K562 (cell line): Measurements from ENCODE around the gene ZNF135. TPM values are rescaled to one million over a fixed set of nuclear protein-coding genes. Genes with fewer than 3 reads are reported as not detected.
A peak's percentile ranks its signal among the peaks of the same experiment; 100 is the strongest.

Source experiments
- ATAC-seq: fragments of 200-7000 bp; cut with Tn5 transposase; 3 replicates; pipeline ENCODE4 v1.9.1; 2020; ENCODE audit warnings: moderate library complexity
- BruUV-seq: library from RNA; stranded (reverse); fragments of 400-500 nt; replicated peaks from 2 replicates; lab custom pipeline; 2021; lab: Mats Ljungman, UMichigan
- CTCF ChIA-PET: fragments of 300-600 bp; formaldehyde crosslinking; extraction: SDS; loops from one replicate; lab custom pipeline; 2021; ENCODE audit warnings: low intra/inter-chr PET ratio; lab: Yijun Ruan, JAX
- POLR2A ChIA-PET: fragments of 300-600, 350-650 bp; sonication (Branson Sonifier 250); formaldehyde crosslinking; extraction: SDS; loops from one replicate; lab custom pipeline; 2021; ENCODE audit warnings: antibody characterized with exemption, inconsistent platforms; lab: Yijun Ruan, JAX
- DNase-seq, 4 experiments: peaks; one replicate each; pipeline versions ENCODE4 v3.0.0 to v3.0.0-alpha.2; 2011 to 2018; ENCODE audit warnings: low spot score in 3 of 4, mixed read lengths in 3 of 4; ENCODE audit errors: extremely low read depth in 1 of 4
- FAIRE-seq: peaks from 2 replicates; lab custom pipeline; 2011; peaks lifted over from hg19 to GRCh38; lab: Jason Lieb, UNC
- H2AFZ ChIP-seq: 2 replicates; pipeline ENCODE4 v1.6.0; 2011; ENCODE audit warnings: low read depth, low read length, control low read depth, inconsistent platforms
- H3K27ac ChIP-seq: fragments of 200-600 bp; 3 replicates; pipeline ENCODE4 v1.8.0; 2011; ENCODE audit warnings: low read depth, mild to moderate bottlenecking, control low read depth, inconsistent platforms, low read length, moderate library complexity, mixed read lengths; ENCODE audit errors: extremely low read depth
- H3K27me3 ChIP-seq, 2 experiments: fragments of 300-600 bp in 1 of 2; 2 replicates in 1 of 2; 3 replicates in 1 of 2; pipeline versions ENCODE4 v1.6.0 to v1.8.0; 2011; ENCODE audit warnings: inconsistent platforms in 2 of 2, low read length in 2 of 2, mild to moderate bottlenecking in 1 of 2, mixed read lengths in 1 of 2, moderate library complexity in 1 of 2; ENCODE audit not compliant: control insufficient read depth in 2 of 2, insufficient read depth in 2 of 2
- H3K36me3 ChIP-seq: fragments of 300-600 bp; 3 replicates; pipeline ENCODE4 v1.8.0; 2011; ENCODE audit warnings: mild to moderate bottlenecking, low read length, inconsistent platforms; ENCODE audit not compliant: control insufficient read depth, insufficient read depth
- H3K4me1 ChIP-seq, 2 experiments: fragments of 200-600 bp in 1 of 2; replicated peaks in 1 of 2; 2 replicates in 1 of 2; 3 replicates in 1 of 2; pipeline versions ENCODE4 v1.5.1 to v1.8.0; 2011; ENCODE audit warnings: inconsistent platforms in 2 of 2, low read length in 2 of 2, mild to moderate bottlenecking in 1 of 2, mixed read lengths in 1 of 2, moderate library complexity in 1 of 2; ENCODE audit not compliant: control insufficient read depth in 2 of 2, insufficient read depth in 2 of 2
- H3K4me2 ChIP-seq: 2 replicates; pipeline ENCODE4 v1.6.1; 2011; ENCODE audit warnings: low read length, control low read depth, inconsistent platforms, mixed read lengths; ENCODE audit not compliant: insufficient read depth
- H3K4me3 ChIP-seq: fragments of 200-600 bp; sonication (generic), shearing (Covaris generic); 2 replicates; pipeline ENCODE4 v1.5.1; 2016; ENCODE audit warnings: control low read depth, inconsistent platforms
- H3K79me2 ChIP-seq: fragments of 200-600 bp; 3 replicates; pipeline ENCODE4 v1.8.0; 2011; ENCODE audit warnings: low read length, inconsistent platforms; ENCODE audit not compliant: control insufficient read depth, insufficient read depth
- H3K9ac ChIP-seq, 2 experiments: 2 replicates each; pipeline versions ENCODE4 v1.6.0 to v1.6.1; 2011; ENCODE audit warnings: low read depth in 2 of 2, low read length in 2 of 2, control low read depth in 1 of 2, inconsistent platforms in 1 of 2, mild to moderate bottlenecking in 1 of 2, mixed read lengths in 1 of 2; ENCODE audit not compliant: insufficient read depth in 1 of 2
- H3K9me1 ChIP-seq: one replicate; pipeline ENCODE4 v1.6.0; 2011; ENCODE audit warnings: inconsistent platforms, mild to moderate bottlenecking, low read length, moderate library complexity; ENCODE audit not compliant: control insufficient read depth, insufficient read depth
- H3K9me3 ChIP-seq: replicated peaks from 2 replicates; pipeline ENCODE4 v1.5.1; 2011; ENCODE audit warnings: low read depth, low read length, inconsistent platforms; ENCODE audit not compliant: control insufficient read depth, insufficient read depth
- H4K20me1 ChIP-seq: replicated peaks from 2 replicates; pipeline ENCODE4 v1.6.1; 2011; ENCODE audit warnings: low read length, inconsistent platforms, mixed read lengths; ENCODE audit not compliant: control insufficient read depth, insufficient read depth
- BDP1 ChIP-seq: IDR thresholded peaks from 3 replicates; pipeline ENCODE4 v1.6.1; 2011; ENCODE audit not compliant: insufficient read length, insufficient read depth
- E2F6 ChIP-seq, 2 experiments: IDR thresholded peaks; 2 replicates each; pipeline ENCODE4 v1.6.1; 2011; ENCODE audit warnings: borderline replicate concordance in 1 of 2, control low read depth in 1 of 2, low read depth in 1 of 2, low read length in 1 of 2, mild to moderate bottlenecking in 1 of 2, mixed read lengths in 1 of 2, moderate library complexity in 1 of 2; ENCODE audit not compliant: insufficient read depth in 1 of 2, insufficient read length in 1 of 2, poor library complexity in 1 of 2, severe bottlenecking in 1 of 2; ENCODE audit errors: extremely low read depth in 1 of 2
- ETV1 ChIP-seq: fragments of 450-650 bp; conservative IDR thresholded peaks from 2 replicates; pipeline ENCODE4 v1.6.1; 2016; ENCODE audit warnings: missing genetic modification characterization, control low read depth, low read depth, missing compliant biosample characterization
- NCOA1 ChIP-seq: fragments of 450-650 bp; IDR thresholded peaks from 2 replicates; pipeline ENCODE4 v1.6.1; 2016; ENCODE audit warnings: low read depth
- NRF1 ChIP-seq, 2 experiments: fragments of 450-650 bp; IDR thresholded peaks in 1 of 2; conservative IDR thresholded peaks in 1 of 2; 2 replicates each; pipeline ENCODE4 v1.6.1; 2014; ENCODE audit warnings: mild to moderate bottlenecking in 2 of 2
- PREB ChIP-seq: sonication (generic); formaldehyde crosslinking; IDR thresholded peaks from 2 replicates; pipeline ENCODE4 v1.8.1; 2023; ENCODE audit warnings: mild to moderate bottlenecking, missing genetic modification reagents
- PYGO2 ChIP-seq: fragments of 450-650 bp; IDR thresholded peaks from 2 replicates; pipeline ENCODE4 v1.6.1; 2016; ENCODE audit warnings: mild to moderate bottlenecking, missing genetic modification characterization, moderate library complexity, missing compliant biosample characterization
- RNF2 ChIP-seq: sonication (generic); IDR thresholded peaks from 2 replicates; pipeline ENCODE4 v1.6.1; 2016
- SMARCA4 ChIP-seq: fragments of 450-650 bp; IDR thresholded peaks from 2 replicates; pipeline ENCODE4 v1.6.1; 2016
- TEAD4 ChIP-seq, 2 experiments: sonication (generic) in 1 of 2; formaldehyde crosslinking in 1 of 2; IDR thresholded peaks; 2 replicates each; pipeline versions ENCODE4 v1.6.1 to v1.8.0; 2012 to 2022; ENCODE audit warnings: borderline replicate concordance in 1 of 2, inconsistent platforms in 1 of 2, low read length in 1 of 2, mild to moderate bottlenecking in 1 of 2, missing genetic modification reagents in 1 of 2
- USF1 ChIP-seq: sonication (generic); formaldehyde crosslinking; IDR thresholded peaks from 2 replicates; pipeline ENCODE4 v1.9.0; 2022; ENCODE audit warnings: mild to moderate bottlenecking, missing genetic modification reagents
- ZBTB9 ChIP-seq: fragments of 450-650 bp; formaldehyde crosslinking; IDR thresholded peaks from 2 replicates; pipeline ENCODE4 v1.4.0; 2020; ENCODE audit warnings: mild to moderate bottlenecking, moderate library complexity
- ZNF449 ChIP-seq: fragments of 250-450 bp; sonication (Bioruptor Pico); IDR thresholded peaks from 2 replicates; pipeline ENCODE4 v1.8.0; 2022; ENCODE audit warnings: moderate library complexity, mild to moderate bottlenecking, inconsistent platforms
- WGBS: fragments of 100-300 bp; shearing (Covaris generic); methylation state at CpG from one replicate; pipeline ENCODE4 v1.1.6; 2016; ENCODE audit warnings: low coverage, mixed read lengths; ENCODE audit not compliant: insufficient coverage; ENCODE audit errors: missing lambda C conversion rate; 5-methylcytosine and 5-hydroxymethylcytosine counted together
- in situ Hi-C: fragments of 300-500 bp; cut with MboI; formaldehyde crosslinking; loops from 4 replicates; pipeline ENCODE4 v1.15.0; 2018; ENCODE audit warnings: inconsistent platforms, mixed read lengths
- intact Hi-C: fragments of 100-400 bp; cut with micrococcal nuclease; formaldehyde crosslinking; loops from 2 replicates; pipeline ENCODE4 v1.14.2; 2022
- polyA plus RNA-seq, 8 experiments: library from polyadenylated mRNA; depleted of rRNA in 4 of 8; stranded (reverse) in 5 of 8; unstranded in 3 of 8; fragments of >200 nt; fragmentation: Nextera tagmentation in 2 of 8; fragmentation: Illumina TruSeq in 1 of 8; extraction: Ambion mirVana in 2 of 8; extraction: Trizol in 1 of 8; gene quantifications; 2 replicates each; pipeline versions ENCODE4 v1.2.1 to v1.2.3, GENCODE V29; 2011 to 2014; ENCODE audit warnings: inconsistent platforms in 1 of 8, missing spikeins in 1 of 8
- total RNA-seq, 7 experiments: library from RNA; depleted of rRNA in 6 of 7; stranded (reverse); fragments of >200 nt in 6 of 7; fragmentation: Illumina TruSeq in 2 of 7; extraction: Trizol in 2 of 7; gene quantifications; 2 replicates each; pipeline versions ENCODE4 v1.2.1 to v1.2.3, GENCODE V29; 2011 to 2021; ENCODE audit warnings: low replicate concordance in 1 of 7
- TF ChIP-seq, protein P1 (sequence below): IDR thresholded peaks from 2 replicates; pipeline ENCODE4 v1.6.1; 2016; ENCODE audit warnings: missing genetic modification characterization, missing compliant biosample characterization

The ZNF135 gene
- total and polyA plus RNA-seq, 9 of the 15 experiments (the other 6 are each of a cell fraction or from before 2014, with no cell fraction given) = not detected

DNA sequence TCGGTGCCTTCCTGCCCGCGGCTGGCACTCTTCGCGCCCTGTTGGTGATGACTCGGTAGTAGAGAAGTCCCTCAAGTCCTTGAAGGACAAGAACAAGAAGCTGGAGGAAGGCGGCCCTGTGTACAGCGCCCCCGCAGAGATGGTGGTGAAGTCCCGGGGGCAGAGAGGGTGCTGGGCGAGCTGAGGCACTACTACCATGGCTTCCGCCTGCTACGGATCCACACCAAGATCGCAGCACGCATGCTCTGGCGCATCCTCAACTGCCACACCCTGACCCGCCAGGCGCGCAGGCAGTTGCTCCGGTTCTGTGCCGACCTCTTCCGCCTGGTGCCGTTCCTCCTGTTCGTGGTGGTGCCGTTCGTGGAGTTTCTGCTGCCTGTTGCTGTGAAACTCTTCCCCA lies 14.2 kb upstream of the ZNF135 start:
- peak in 1 of 4 experiments; percentile 20 for DNase-seq
- Histone ChIP-seq H3K4me1 (peaks cover 0 to 16% of the 10 kb centered on the region in 2 experiments; a peak in 2 of 5 replicates), H3K27me3 (peaks cover 0 to 10% of the 10 kb centered on the region in 2 experiments; a peak in 2 of 5 replicates), H3K36me3 (no peaks in the 10 kb centered on the region), H4K20me1 (no peaks in the 10 kb centered on the region), H3K4me3 (0 out of 2 replicates have a peak overlapping the region, but pooled peaks have one; percentile 18), H3K9me3 (no peaks in the 10 kb centered on the region), H2AFZ (peak overlapping the region; percentile 33; the same call in 1 of the 2 replicates), H3K4me2 (peak overlapping the region; percentile 43), H3K9me1 (no peaks in the 10 kb centered on the region), H3K27ac (no peak overlapping the region), H3K79me2 (no peaks in the 10 kb centered on the region), H3K9ac (0 out of 4 replicates have a peak overlapping the region, but pooled peaks of 1 of the 2 experiments have one; percentile 17)
- 3% methylated on average over 26 of the region's 26 CpGs for WGBS
- no TSS peak for BruUV-seq
- FAIRE-seq = no peak
- CTCF ChIA-PET = no interaction called here
- POLR2A ChIA-PET = interaction anchor here (0.6 to 0.8 kb wide), 2 partner anchors 17 to 138 kb away, joined by 3 read pairs; no protein-coding TSS in a partner anchor
- in situ Hi-C loops (no loop called here), intact Hi-C loops (no loop called here)
- peak; percentile 49; the same call in 2 of the 3 replicates for ATAC-seq
- no peak for TF ChIP-seq NCOA1
- TF ChIP-seq PREB (CRISPR knock-in tag) = no peak
- no peak for TF ChIP-seq PYGO2 (tag)
- TF ChIP-seq ETV1 (tag) = no peak
- TF ChIP-seq E2F6 (IDR thresholded peaks at IDR 0.05; ENCODE audit: borderline replicate concordance in 1 of 2, extremely low read depth in 1 of 2, insufficient read depth in 1 of 2, insufficient read length in 1 of 2, low read depth in 1 of 2, low read length in 1 of 2, poor library complexity in 1 of 2, severe bottlenecking in 1 of 2) = peak in 1 of 2 experiments; percentile 23
- TF ChIP-seq USF1 = no peak
- TF ChIP-seq TEAD4 (IDR thresholded peaks at IDR 0.05; ENCODE audit: low read length) = no peak
- TF ChIP-seq TEAD4 (CRISPR knock-in tag; IDR thresholded peaks at IDR 0.05; ENCODE audit: borderline replicate concordance) = no peak
- no peak for TF ChIP-seq BDP1
- TF ChIP-seq RNF2 = no peak
- TF ChIP-seq ZBTB9 (CRISPR knock-in tag) = no peak
- no peak for TF ChIP-seq ZNF449 (CRISPR knock-in tag)
- no peak for TF ChIP-seq SMARCA4
- peak; percentile 79 to 82 for TF ChIP-seq NRF1 (conservative IDR thresholded peaks at IDR 0.05 in 1 of 2, IDR thresholded peaks at IDR 0.05 in 1 of 2)
- TF ChIP-seq, protein P1, sequence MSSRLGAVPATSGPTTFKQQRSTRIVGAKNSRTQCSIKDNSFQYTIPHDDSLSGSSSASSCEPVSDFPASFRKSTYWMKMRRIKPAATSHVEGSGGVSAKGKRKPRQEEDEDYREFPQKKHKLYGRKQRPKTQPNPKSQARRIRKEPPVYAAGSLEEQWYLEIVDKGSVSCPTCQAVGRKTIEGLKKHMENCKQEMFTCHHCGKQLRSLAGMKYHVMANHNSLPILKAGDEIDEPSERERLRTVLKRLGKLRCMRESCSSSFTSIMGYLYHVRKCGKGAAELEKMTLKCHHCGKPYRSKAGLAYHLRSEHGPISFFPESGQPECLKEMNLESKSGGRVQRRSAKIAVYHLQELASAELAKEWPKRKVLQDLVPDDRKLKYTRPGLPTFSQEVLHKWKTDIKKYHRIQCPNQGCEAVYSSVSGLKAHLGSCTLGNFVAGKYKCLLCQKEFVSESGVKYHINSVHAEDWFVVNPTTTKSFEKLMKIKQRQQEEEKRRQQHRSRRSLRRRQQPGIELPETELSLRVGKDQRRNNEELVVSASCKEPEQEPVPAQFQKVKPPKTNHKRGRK (tag) = no peak
